H1 (cell line): Measurements from ENCODE around the gene INPP5A. TPM values are rescaled to one million over a fixed set of nuclear protein-coding genes. Genes with fewer than 3 reads are reported as not detected.
"Not testable (repeated sequence)": the region's sequence is repeated elsewhere in the genome, so short reads cannot be mapped to it uniquely, and the experiment has no call there.

Experiments used
- CTCF ChIA-PET: fragments of 300-600 bp; sonication (Branson Sonifier 250); formaldehyde crosslinking; loops from one replicate; lab custom pipeline; 2021; ENCODE audit not compliant: partially characterized antibody; lab: Charles Lee
- POLR2A ChIA-PET: fragments of 300-600 bp; sonication (Branson Sonifier 250); formaldehyde crosslinking; loops from one replicate; lab custom pipeline; 2021; ENCODE audit warnings: inconsistent platforms; ENCODE audit not compliant: partially characterized antibody; lab: Charles Lee
- DNase-seq, 2 experiments: peaks; one replicate each; pipeline versions ENCODE4 v3.0.0 to v3.0.0-alpha.2; 2010 to 2022; ENCODE audit warnings: low spot score in 2 of 2, low read depth in 1 of 2, mixed read lengths in 1 of 2
- FAIRE-seq: peaks from 2 replicates; lab custom pipeline; 2011; peaks lifted over from hg19 to GRCh38; lab: Jason Lieb, UNC
- H2AFZ ChIP-seq: 2 replicates; pipeline ENCODE4 v1.8.1; 2012; ENCODE audit warnings: low read length, inconsistent platforms
- H2AK5ac ChIP-seq: 2 replicates; pipeline ENCODE4 v1.6.1; 2013; ENCODE audit warnings: low read depth, low read length
- H2BK120ac ChIP-seq: replicated peaks from 2 replicates; pipeline ENCODE3; 2013; ENCODE audit warnings: low read depth, low read length, inconsistent platforms
- H2BK12ac ChIP-seq: 2 replicates; pipeline ENCODE4 v1.6.1; 2013; ENCODE audit warnings: low read depth, low read length
- H2BK15ac ChIP-seq: 2 replicates; pipeline ENCODE4 v1.6.1; 2013; ENCODE audit warnings: low read length
- H2BK20ac ChIP-seq: 2 replicates; pipeline ENCODE4 v1.6.1; 2013; ENCODE audit warnings: low read length
- H2BK5ac ChIP-seq: 2 replicates; pipeline ENCODE4 v1.6.1; 2013; ENCODE audit warnings: low read depth, low read length
- H3K14ac ChIP-seq: 2 replicates; pipeline ENCODE4 v1.6.1; 2013; ENCODE audit warnings: inconsistent platforms; ENCODE audit not compliant: insufficient read length
- H3K18ac ChIP-seq: 2 replicates; pipeline ENCODE4 v1.6.1; 2013; ENCODE audit warnings: low read length; ENCODE audit errors: extremely low read depth
- H3K23ac ChIP-seq: 2 replicates; pipeline ENCODE4 v1.6.1; 2013; ENCODE audit warnings: inconsistent platforms; ENCODE audit not compliant: insufficient read length
- H3K23me2 ChIP-seq: 2 replicates; pipeline ENCODE4 v1.6.1; 2013; ENCODE audit warnings: low read depth, low read length
- H3K27ac ChIP-seq: 2 replicates; pipeline ENCODE4 v1.6.1; 2011; ENCODE audit warnings: low read depth, low read length, inconsistent platforms
- H3K27me3 ChIP-seq, 4 experiments: replicated peaks in 1 of 4; 1 replicate in 1 of 4; 2 replicates in 3 of 4; pipeline versions ENCODE4 v1.6.1 to v1.8.1; 2011 to 2013; ENCODE audit warnings: low read length in 3 of 4, mild to moderate bottlenecking in 3 of 4, inconsistent platforms in 2 of 4, mixed read lengths in 2 of 4, moderate library complexity in 1 of 4; ENCODE audit not compliant: control insufficient read depth in 3 of 4, insufficient read depth in 3 of 4; ENCODE audit errors: extremely low read depth in 1 of 4
- H3K36me3 ChIP-seq, 4 experiments: 2 replicates each; pipeline versions ENCODE4 v1.6.1 to v1.8.1; 2011 to 2013; ENCODE audit warnings: mild to moderate bottlenecking in 4 of 4, low read length in 3 of 4, moderate library complexity in 2 of 4, control low read depth in 1 of 4, inconsistent platforms in 1 of 4; ENCODE audit not compliant: insufficient read depth in 4 of 4, control insufficient read depth in 2 of 4
- H3K4ac ChIP-seq: replicated peaks from 2 replicates; pipeline ENCODE3; 2013; ENCODE audit warnings: low read length, low read depth, mixed read lengths, inconsistent platforms; ENCODE audit not compliant: insufficient read length
- H3K4me1 ChIP-seq, 4 experiments: replicated peaks in 1 of 4; 1 replicate in 1 of 4; 2 replicates in 3 of 4; pipeline versions ENCODE4 v1.6.1 to v1.8.1; 2011 to 2013; ENCODE audit warnings: low read length in 3 of 4, inconsistent platforms in 2 of 4, mixed read lengths in 1 of 4; ENCODE audit not compliant: insufficient read depth in 4 of 4, control insufficient read depth in 3 of 4
- H3K4me2 ChIP-seq, 2 experiments: 2 replicates each; pipeline versions ENCODE4 v1.6.1 to v1.8.1; 2011 to 2013; ENCODE audit warnings: low read depth in 2 of 2, low read length in 2 of 2, control low read depth in 1 of 2, inconsistent platforms in 1 of 2, mild to moderate bottlenecking in 1 of 2; ENCODE audit not compliant: insufficient read depth in 1 of 2
- H3K4me3 ChIP-seq, 4 experiments: fragments of 200-600, 300-600 bp in 1 of 4; sonication (generic), shearing (Covaris generic), sonication (Bioruptor Twin) in 1 of 4; 2 replicates each; pipeline versions ENCODE4 v1.5.1 to v1.8.1; 2011 to 2016; ENCODE audit warnings: low read length in 4 of 4, low read depth in 3 of 4, control low read depth in 2 of 4, inconsistent platforms in 2 of 4, mild to moderate bottlenecking in 2 of 4, mixed read lengths in 1 of 4, moderate library complexity in 1 of 4; ENCODE audit not compliant: insufficient read depth in 2 of 4; ENCODE audit errors: extremely low read depth in 1 of 4
- H3K56ac ChIP-seq: replicated peaks from 2 replicates; pipeline ENCODE3; 2013; ENCODE audit warnings: low read depth, mild to moderate bottlenecking, mixed read lengths, low read length, inconsistent platforms; ENCODE audit not compliant: insufficient read length
- H3K79me1 ChIP-seq: 2 replicates; pipeline ENCODE4 v1.6.1; 2013; ENCODE audit warnings: low read depth, low read length, control low read depth
- H3K79me2 ChIP-seq, 2 experiments: 2 replicates each; pipeline versions ENCODE4 v1.6.1 to v1.8.1; 2012 to 2013; ENCODE audit warnings: low read length in 2 of 2, mild to moderate bottlenecking in 2 of 2, inconsistent platforms in 1 of 2; ENCODE audit not compliant: insufficient read depth in 2 of 2, control insufficient read depth in 1 of 2
- H3K9ac ChIP-seq, 4 experiments: replicated peaks in 1 of 4; 1 replicate in 1 of 4; 2 replicates in 3 of 4; pipeline versions ENCODE4 v1.6.1 to v1.8.1; 2011 to 2013; ENCODE audit warnings: low read depth in 3 of 4, low read length in 3 of 4, control low read depth in 2 of 4, mild to moderate bottlenecking in 2 of 4, moderate library complexity in 2 of 4, inconsistent platforms in 1 of 4; ENCODE audit errors: extremely low read depth in 1 of 4
- H3K9me3 ChIP-seq, 2 experiments: 2 replicates each; pipeline versions ENCODE4 v1.6.1 to v1.8.1; 2012 to 2013; ENCODE audit warnings: mild to moderate bottlenecking in 2 of 2, moderate library complexity in 2 of 2, control low read depth in 1 of 2, inconsistent platforms in 1 of 2, low read depth in 1 of 2, low read length in 1 of 2, mixed read lengths in 1 of 2; ENCODE audit not compliant: insufficient read depth in 2 of 2
- H4K20me1 ChIP-seq, 2 experiments: replicated peaks in 1 of 2; 2 replicates each; pipeline versions ENCODE3 to v1.8.1; 2011 to 2013; ENCODE audit warnings: inconsistent platforms in 2 of 2, low read length in 2 of 2, mild to moderate bottlenecking in 1 of 2; ENCODE audit not compliant: insufficient read depth in 2 of 2, control insufficient read depth in 1 of 2
- H4K5ac ChIP-seq: 2 replicates; pipeline ENCODE4 v1.6.1; 2013; ENCODE audit warnings: low read length, low read depth, mixed read lengths, inconsistent platforms; ENCODE audit not compliant: insufficient read length
- H4K8ac ChIP-seq: 2 replicates; pipeline ENCODE4 v1.8.0; 2013; ENCODE audit warnings: mild to moderate bottlenecking, moderate library complexity, low read length, inconsistent platforms; ENCODE audit not compliant: insufficient read depth; ENCODE audit errors: extremely low read depth
- H4K91ac ChIP-seq: replicated peaks from 2 replicates; pipeline ENCODE3; 2013; ENCODE audit warnings: low read length, mixed read lengths, inconsistent platforms; ENCODE audit not compliant: insufficient read length
- EP300 ChIP-seq, 2 experiments: IDR thresholded peaks; 1 replicate in 1 of 2; 2 replicates in 1 of 2; pipeline ENCODE4 v1.6.1; 2011 to 2012; ENCODE audit warnings: low read depth in 2 of 2, low read length in 2 of 2, mild to moderate bottlenecking in 2 of 2, borderline replicate concordance in 1 of 2, inconsistent platforms in 1 of 2, moderate library complexity in 1 of 2
- RAD21 ChIP-seq, 2 experiments: IDR thresholded peaks in 1 of 2; conservative IDR thresholded peaks in 1 of 2; 2 replicates each; pipeline ENCODE4 v1.6.1; 2011; ENCODE audit warnings: low read depth in 2 of 2, low read length in 2 of 2, improper control_type of control experiment in 1 of 2, inconsistent platforms in 1 of 2, mild to moderate bottlenecking in 1 of 2, moderate library complexity in 1 of 2
- RBBP5 ChIP-seq: IDR thresholded peaks from 2 replicates; pipeline ENCODE4 v1.7.1; 2012; ENCODE audit warnings: low read depth, mild to moderate bottlenecking, inconsistent platforms, low read length, moderate library complexity, borderline replicate concordance
- RFX5 ChIP-seq: IDR thresholded peaks from 2 replicates; pipeline ENCODE4 v1.6.1; 2011; ENCODE audit warnings: low read depth, low read length, improper control_type of control experiment, borderline replicate concordance
- RNF2 ChIP-seq: fragments of 200-900, 300-1000 bp; sonication (generic); IDR thresholded peaks from 2 replicates; pipeline ENCODE4 v1.7.1; 2016; ENCODE audit warnings: borderline replicate concordance, low read depth, mild to moderate bottlenecking, antibody characterized with exemption, low read length; ENCODE audit not compliant: poor library complexity, severe bottlenecking; ENCODE audit errors: missing control alignments
- TAF1 ChIP-seq: IDR thresholded peaks from 2 replicates; pipeline ENCODE4 v1.6.1; 2011; ENCODE audit warnings: mild to moderate bottlenecking, low read depth, low read length
- TAF7 ChIP-seq: optimal IDR thresholded peaks from 2 replicates; pipeline ENCODE3; 2011; ENCODE audit warnings: low read depth, mild to moderate bottlenecking, inconsistent platforms, low read length, moderate library complexity, borderline replicate concordance
- TBP ChIP-seq: IDR thresholded peaks from 2 replicates; pipeline ENCODE4 v1.6.1; 2011; ENCODE audit warnings: low read depth, low read length, improper control_type of control experiment
- WGBS, 2 experiments: shearing (Covaris generic) in 1 of 2; methylation state at CpG; one replicate each; pipeline versions ENCODE4 v1.1.6 to v1.1.7; 2013 to 2015; ENCODE audit warnings: low lambda C conversion rate in 2 of 2, mixed read lengths in 2 of 2, inconsistent platforms in 1 of 2, low coverage in 1 of 2, missing lambda C conversion rate in 1 of 2; ENCODE audit not compliant: insufficient replicate concordance in 2 of 2, insufficient coverage in 1 of 2, insufficient read length in 1 of 2; ENCODE audit errors: extremely low coverage in 1 of 2, missing lambda C conversion rate in 1 of 2; 5-methylcytosine and 5-hydroxymethylcytosine counted together
- polyA plus RNA-seq, 7 experiments: library from polyadenylated mRNA; depleted of rRNA in 3 of 7; stranded (reverse) in 5 of 7; unstranded in 2 of 7; fragments of >200 nt in 5 of 7; fragments of 200-250 nt in 2 of 7; gene quantifications; 1 replicate in 5 of 7; 2 replicates in 1 of 7; 4 replicates in 1 of 7; pipeline versions ENCODE4 v1.2.1 to v1.2.3, GENCODE V29; 2011 to 2013; ENCODE audit warnings: missing spikeins in 2 of 7, mixed read lengths in 2 of 7
- total RNA-seq: library from RNA; stranded (reverse); fragmentation: NEBNext Ultra II Directional; extraction: Animal tissue kit (Norgen Biotek cat#: 25700); gene quantifications from 2 replicates; pipeline ENCODE4 v1.2.1, GENCODE V29; 2021

Gene INPP5A
- total and polyA plus RNA-seq, 2 of the 8 experiments (the other 6 are each of a cell fraction or from before 2014, with no cell fraction given) = 19.7 to 27.5 TPM

GRCh38 chr10:132704008-132704814 lies 166.6 kb downstream of the INPP5A start (continued):
- TF ChIP-seq TBP = no peak
- TF ChIP-seq TAF7 = no peak
- no peak for TF ChIP-seq RNF2
- no peak for TF ChIP-seq EP300 (IDR thresholded peaks at IDR 0.05; ENCODE audit: borderline replicate concordance in 1 of 2, low read depth in 2 of 2, low read length in 2 of 2)
- TF ChIP-seq RFX5 = no peak
- TF ChIP-seq TAF1 = no peak
- TF ChIP-seq RBBP5 = no peak
- no peak for TF ChIP-seq RAD21 (IDR thresholded peaks at IDR 0.05 in 1 of 2, conservative IDR thresholded peaks at IDR 0.05 in 1 of 2; ENCODE audit: low read depth in 2 of 2, low read length in 2 of 2)

GRCh38 chr10:132704815-132705064 lies 167.2 kb downstream of the INPP5A start:
- not testable (repeated sequence) for FAIRE-seq, DNase-seq, H4K20me1 ChIP-seq, H2BK15ac ChIP-seq, H2BK5ac ChIP-seq, H3K18ac ChIP-seq, H3K79me1 ChIP-seq, H3K79me2 ChIP-seq, H4K8ac ChIP-seq, H3K4me2 ChIP-seq, H3K36me3 ChIP-seq, H3K23ac ChIP-seq, H3K14ac ChIP-seq, H2AFZ ChIP-seq, H3K4ac ChIP-seq, H3K56ac ChIP-seq, H2BK120ac ChIP-seq, H3K27me3 ChIP-seq, H2BK12ac ChIP-seq, H3K27ac ChIP-seq, H3K23me2 ChIP-seq, H2BK20ac ChIP-seq, H2AK5ac ChIP-seq, H3K9ac ChIP-seq, H3K4me3 ChIP-seq, H3K4me1 ChIP-seq, H4K91ac ChIP-seq, H4K5ac ChIP-seq
- POLR2A ChIA-PET = interaction anchor here (1.6 kb wide), 1 partner anchor 217 kb away, joined by 3 read pairs; no protein-coding TSS in a partner anchor
- H3K9me3 ChIP-seq = peaks cover 7 to 21% of the 10 kb centered on the region in 2 experiments
- 91% methylated on average over 9 of the region's 9 CpGs; no CpG with 5 or more reads in 1 of the 2 experiments for WGBS, 2 experiments
- CTCF ChIA-PET = interaction anchor here (0.7 kb wide), 1 partner anchor 11 kb away, joined by 3 read pairs; no protein-coding TSS in a partner anchor
